SK-N-SH treated with all-trans-retinoic acid at 6 μM for 48 hours (cell line): Measurements from ENCODE around the gene HSPA12A.

Experiments
- ATAC-seq: fragments of 200-7000 bp; cut with Tn5 transposase; 3 replicates; pipeline ENCODE4 v1.9.1; 2020; ENCODE audit warnings: mild to moderate bottlenecking, moderate library complexity
- BACH2 ChIP-seq: fragments of 250-450 bp; sonication (Bioruptor Pico); IDR thresholded peaks from 2 replicates; pipeline ENCODE4 v1.9.0; 2021; ENCODE audit warnings: mild to moderate bottlenecking, borderline replicate concordance
- CREB5 ChIP-seq: fragments of 250-450 bp; sonication (Bioruptor Pico); IDR thresholded peaks from 2 replicates; pipeline ENCODE4 v1.5.1; 2020; ENCODE audit warnings: low read depth, mild to moderate bottlenecking, moderate library complexity
- CSDC2 ChIP-seq: fragments of 250-450 bp; sonication (Bioruptor Pico); IDR thresholded peaks from 2 replicates; pipeline ENCODE4 v1.5.0; 2020; ENCODE audit warnings: mild to moderate bottlenecking, moderate library complexity
- CSRNP3 ChIP-seq: fragments of 250-450 bp; sonication (Bioruptor Pico); IDR thresholded peaks from 2 replicates; pipeline ENCODE4 v1.5.1; 2021; ENCODE audit warnings: mild to moderate bottlenecking, moderate library complexity
- ESRRG ChIP-seq: fragments of 250-450 bp; sonication (Bioruptor Pico); IDR thresholded peaks from 2 replicates; pipeline ENCODE4 v1.6.1; 2021; ENCODE audit warnings: mild to moderate bottlenecking
- GLIS3 ChIP-seq: fragments of 250-450 bp; sonication (Bioruptor Pico); IDR thresholded peaks from 2 replicates; pipeline ENCODE4 v1.5.0; 2020; ENCODE audit warnings: mild to moderate bottlenecking, moderate library complexity
- ISL1 ChIP-seq: fragments of 250-450 bp; sonication (Bioruptor Pico); IDR thresholded peaks from 2 replicates; pipeline ENCODE4 v2.1.2; 2022; ENCODE audit warnings: mild to moderate bottlenecking, moderate library complexity
- OSR1 ChIP-seq: fragments of 250-450 bp; sonication (Bioruptor Pico); IDR thresholded peaks from 2 replicates; pipeline ENCODE4 v1.8.0; 2022; ENCODE audit warnings: moderate library complexity, mild to moderate bottlenecking, inconsistent platforms
- PATZ1 ChIP-seq: fragments of 250-450 bp; sonication (Bioruptor Pico); IDR thresholded peaks from 2 replicates; pipeline ENCODE4 v1.8.0; 2020; ENCODE audit warnings: mild to moderate bottlenecking, moderate library complexity, borderline replicate concordance
- POU6F1 ChIP-seq: fragments of 250-450 bp; sonication (Bioruptor Pico); IDR thresholded peaks from 2 replicates; pipeline ENCODE4 v1.8.0; 2021; ENCODE audit warnings: low read depth, mild to moderate bottlenecking, moderate library complexity, borderline replicate concordance
- PPARA ChIP-seq: fragments of 250-450 bp; sonication (Bioruptor Pico); IDR thresholded peaks from 2 replicates; pipeline ENCODE4 v1.5.0; 2020; ENCODE audit warnings: mild to moderate bottlenecking, borderline replicate concordance
- SNAI2 ChIP-seq: fragments of 250-450 bp; sonication (Bioruptor Pico); IDR thresholded peaks from 2 replicates; pipeline ENCODE4 v1.5.0; 2020; ENCODE audit warnings: mild to moderate bottlenecking, moderate library complexity
- TCF4 ChIP-seq: fragments of 250-450 bp; sonication (Bioruptor Pico); IDR thresholded peaks from 2 replicates; pipeline ENCODE4 v1.8.0; 2021; ENCODE audit warnings: mild to moderate bottlenecking, moderate library complexity, borderline replicate concordance
- TOX ChIP-seq: fragments of 250-450 bp; sonication (Bioruptor Pico); IDR thresholded peaks from 2 replicates; pipeline ENCODE4 v1.8.0; 2021; ENCODE audit warnings: mild to moderate bottlenecking, moderate library complexity, borderline replicate concordance
- TSHZ2 ChIP-seq: fragments of 250-450 bp; sonication (Bioruptor Pico); IDR thresholded peaks from 2 replicates; pipeline ENCODE4 v1.5.0; 2020; ENCODE audit warnings: mild to moderate bottlenecking, moderate library complexity
- ZFP3 ChIP-seq: fragments of 250-450 bp; sonication (Bioruptor Pico); IDR thresholded peaks from 2 replicates; pipeline ENCODE4 v1.5.0; 2020; ENCODE audit warnings: mild to moderate bottlenecking, moderate library complexity
- ZFP30 ChIP-seq: fragments of 450-650 bp; formaldehyde crosslinking; IDR thresholded peaks from 2 replicates; pipeline ENCODE4 v1.5.0; 2022; ENCODE audit warnings: mild to moderate bottlenecking, moderate library complexity
- ZNF565 ChIP-seq: fragments of 450-650 bp; formaldehyde crosslinking; conservative IDR thresholded peaks from 2 replicates; pipeline ENCODE4 v1.5.0; 2020; ENCODE audit warnings: low read depth, mild to moderate bottlenecking, moderate library complexity
- ZNF70 ChIP-seq: fragments of 450-650 bp; formaldehyde crosslinking; IDR thresholded peaks from 2 replicates; pipeline ENCODE4 v1.5.0; 2020; ENCODE audit warnings: mild to moderate bottlenecking, moderate library complexity
- ZNF8 ChIP-seq: fragments of 450-650 bp; formaldehyde crosslinking; IDR thresholded peaks from 2 replicates; pipeline ENCODE4 v1.5.0; 2020; ENCODE audit warnings: mild to moderate bottlenecking, moderate library complexity

HSPA12A gene

GRCh38 chr10:116670706-116671105 lies 71.7 kb downstream of the HSPA12A start:
- ATAC-seq: no peak
- TF ChIP-seq GLIS3 (CRISPR knock-in tag) (no peak), ZNF8 (CRISPR knock-in tag) (no peak), ZFP3 (CRISPR knock-in tag) (no peak), CREB5 (CRISPR knock-in tag) (no peak), ZNF565 (CRISPR knock-in tag) (no peak), SNAI2 (CRISPR knock-in tag) (no peak), BACH2 (CRISPR knock-in tag) (no peak), ZNF70 (CRISPR knock-in tag) (no peak), ESRRG (CRISPR knock-in tag) (no peak), POU6F1 (CRISPR knock-in tag) (no peak), PATZ1 (no peak), TOX (CRISPR knock-in tag) (no peak), ZFP30 (CRISPR knock-in tag) (no peak), CSRNP3 (CRISPR knock-in tag) (no peak), TCF4 (CRISPR knock-in tag) (no peak), OSR1 (CRISPR knock-in tag) (no peak), PPARA (CRISPR knock-in tag) (no peak), TSHZ2 (CRISPR knock-in tag) (no peak)

- no peak for TF ChIP-seq CSDC2 (CRISPR knock-in tag)
- ATAC-seq: no peak
Measured at GRCh38 chr10:116669832-116670644, 72.3 kb downstream of the HSPA12A start.

GRCh38 chr10:116669080-116669479 lies 73.3 kb downstream of the HSPA12A start:
- ATAC-seq: no peak
- TF ChIP-seq OSR1 (CRISPR knock-in tag) (no peak), CSDC2 (CRISPR knock-in tag) (no peak), CSRNP3 (CRISPR knock-in tag) (no peak), SNAI2 (CRISPR knock-in tag) (no peak), ZFP30 (CRISPR knock-in tag) (no peak), BACH2 (CRISPR knock-in tag) (no peak), ISL1 (CRISPR knock-in tag) (no peak)
